Stimulated activated CD8-positive, alpha-beta memory T cell treated with anti-CD3 and anti-CD28 coated beads, Interleukin-15, amount 100 ng/mL, for 48 hours (primary cell): ENCODE results near the gene CCDC15.
"Not testable (repeated sequence)": the region's sequence is repeated elsewhere in the genome, so short reads cannot be mapped to it uniquely, and the experiment has no call there.

Source experiments
- DNase-seq, 2 donors: peaks; one replicate each; pipeline ENCODE4 v3.0.0-alpha.2; 2020; ENCODE audit warnings: low read depth in 2 of 2

CCDC15 gene

DNA sequence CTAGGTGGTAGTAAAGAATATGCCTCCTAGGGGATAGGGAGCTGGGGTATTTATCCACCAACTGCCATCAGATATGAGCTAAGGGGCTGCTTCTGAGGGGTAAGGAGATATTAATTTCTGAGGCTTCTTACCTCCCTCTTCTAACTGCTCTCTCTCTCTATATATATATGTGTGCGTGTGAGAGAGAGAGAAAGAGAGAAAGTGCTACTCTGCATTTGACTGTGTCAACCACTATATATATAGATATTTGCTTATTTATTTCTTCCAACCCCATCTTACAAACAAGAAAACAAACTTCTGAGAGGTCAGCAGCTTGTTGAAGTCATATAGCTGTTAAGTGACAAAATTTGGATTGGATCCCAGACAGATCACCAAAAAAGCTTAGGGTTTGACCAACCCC lies 12.3 kb upstream of the CCDC15 start:
- DNase-seq, result no peak

DNA sequence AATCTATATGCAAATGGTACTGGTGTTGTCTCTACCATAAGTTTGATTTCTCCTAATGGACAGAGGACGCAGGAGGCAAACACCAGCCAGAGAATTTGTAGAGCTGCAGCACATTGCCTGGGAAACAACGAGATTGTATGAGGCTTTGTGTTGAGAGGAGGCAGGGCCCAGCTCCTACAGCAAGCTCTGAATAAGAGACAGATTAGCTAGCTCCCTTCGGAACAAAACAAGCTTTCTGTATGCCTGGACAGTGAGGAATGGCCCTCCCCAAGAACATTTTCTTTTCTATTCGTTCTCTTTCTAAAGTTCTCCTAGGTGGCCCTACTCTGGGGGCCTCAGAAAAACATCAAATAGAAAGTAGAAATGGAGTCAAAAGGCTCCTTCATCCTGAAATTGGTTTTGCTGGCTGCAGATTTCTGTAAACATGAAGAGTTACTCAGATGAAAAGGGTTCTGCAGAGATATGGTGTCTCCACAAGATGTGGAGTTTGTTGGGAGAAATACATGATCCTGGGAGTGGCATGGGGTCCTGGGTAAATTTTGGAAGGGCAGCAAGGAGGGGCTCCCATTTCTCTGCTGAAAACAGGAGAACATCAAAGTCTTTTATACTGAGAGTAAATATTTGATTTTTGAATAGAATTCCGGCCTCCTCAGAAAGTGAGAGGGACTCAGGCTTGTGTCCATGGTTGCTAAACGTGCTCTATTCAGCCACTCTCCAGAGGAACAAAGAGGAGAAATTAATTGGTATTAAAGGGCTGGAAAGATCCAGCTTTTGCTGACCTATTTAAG lies 11.3 kb upstream of the CCDC15 start:
- no peak for DNase-seq

DNA sequence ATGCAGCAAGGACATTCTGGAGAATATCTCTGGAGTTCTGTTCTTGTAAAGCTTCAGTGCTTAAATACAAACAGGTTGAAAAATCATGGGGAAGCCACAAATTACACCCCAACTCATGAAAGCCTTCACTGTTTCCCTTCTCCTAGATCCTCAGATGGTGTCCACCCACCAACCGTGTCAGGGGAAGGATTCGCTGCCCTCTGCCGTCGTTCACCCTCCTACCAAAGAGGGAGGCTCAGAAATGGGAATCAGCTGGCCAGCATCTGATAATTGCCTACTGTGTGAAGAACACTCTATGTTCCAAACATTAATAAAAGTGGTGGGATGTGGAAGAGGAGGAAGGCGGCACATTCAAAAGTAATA lies 10.8 kb upstream of the CCDC15 start:
- no peak for DNase-seq

DNA sequence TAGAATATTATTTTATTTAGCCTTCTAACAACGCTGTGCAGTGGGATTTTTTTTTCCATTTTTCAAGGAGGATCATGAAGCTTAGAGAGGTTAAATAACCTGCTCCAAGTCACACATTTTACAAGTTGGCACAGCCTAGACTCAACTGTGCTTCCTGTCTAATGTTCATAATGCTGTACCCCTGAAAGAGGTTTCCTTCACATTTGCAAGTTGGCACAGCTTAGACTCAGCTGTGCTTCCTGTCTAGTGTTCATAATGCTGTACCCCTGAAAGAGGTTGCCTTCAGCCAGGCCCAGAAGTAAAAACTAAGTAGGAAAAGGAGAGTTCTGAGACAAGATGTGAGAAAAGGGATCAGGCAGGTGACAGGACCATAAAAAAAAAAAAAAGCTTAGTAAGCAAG lies 10.3 kb upstream of the CCDC15 start:
- DNase-seq, result no peak

DNA sequence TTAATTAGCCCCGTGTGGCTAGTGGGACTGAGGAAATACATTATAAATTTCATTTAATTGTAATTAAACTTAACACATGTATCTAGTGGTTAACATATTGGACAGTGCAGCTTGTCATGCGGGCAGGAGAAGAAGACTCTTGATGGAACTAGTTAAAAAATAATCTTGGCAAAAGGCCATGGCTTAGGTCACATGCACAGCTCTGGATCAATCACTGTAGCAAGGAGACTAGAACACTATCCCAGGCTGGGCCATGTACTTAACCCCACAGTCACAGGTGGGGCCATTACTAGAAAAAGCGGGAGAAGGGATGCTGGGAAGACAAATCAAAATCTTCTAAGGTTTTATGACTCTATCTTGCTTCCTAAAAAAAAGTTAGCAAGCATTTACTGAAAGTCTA lies 9.4 kb upstream of the CCDC15 start:
- DNase-seq, result no peak

DNA sequence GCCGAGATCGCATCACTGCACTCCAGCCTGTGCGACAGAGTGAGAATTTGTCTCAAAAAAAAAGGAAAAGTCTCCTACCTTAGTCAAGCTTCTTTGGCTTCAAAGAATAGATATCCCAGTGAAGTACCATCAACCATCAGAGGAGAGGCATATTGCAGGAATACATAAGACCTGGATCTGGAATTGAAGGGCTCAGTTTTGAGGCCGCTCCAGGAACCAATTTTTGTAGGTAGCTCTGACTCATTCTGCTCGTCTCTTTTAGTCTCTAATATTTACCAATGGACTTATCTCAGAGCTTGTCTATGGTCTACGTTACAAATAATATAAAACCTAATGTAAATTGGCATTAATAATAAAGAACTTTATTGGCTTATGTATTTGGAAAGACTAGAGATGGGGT lies 8.2 kb upstream of the CCDC15 start:
- no peak for DNase-seq

DNA sequence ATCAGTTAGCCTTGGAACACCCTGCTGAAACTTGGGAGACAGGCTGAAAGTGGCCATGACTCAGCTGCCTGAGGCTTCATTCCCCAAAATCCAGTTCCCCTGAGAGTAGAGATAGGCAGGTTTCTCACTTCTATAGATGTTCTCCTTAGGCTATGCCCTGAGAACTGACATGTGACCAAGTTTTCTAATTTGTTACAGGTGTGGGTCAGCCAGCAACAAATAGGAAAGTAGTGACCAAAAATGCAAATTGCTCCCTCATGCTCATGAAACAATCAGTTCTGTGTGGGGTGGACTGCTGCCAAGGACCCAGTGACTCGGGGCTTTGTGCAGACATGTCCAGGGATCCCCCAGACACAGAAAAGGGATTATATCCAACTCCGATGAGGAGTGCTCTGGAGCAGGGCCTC lies 7.3 kb upstream of the CCDC15 start:
- DNase-seq, result no peak

DNA sequence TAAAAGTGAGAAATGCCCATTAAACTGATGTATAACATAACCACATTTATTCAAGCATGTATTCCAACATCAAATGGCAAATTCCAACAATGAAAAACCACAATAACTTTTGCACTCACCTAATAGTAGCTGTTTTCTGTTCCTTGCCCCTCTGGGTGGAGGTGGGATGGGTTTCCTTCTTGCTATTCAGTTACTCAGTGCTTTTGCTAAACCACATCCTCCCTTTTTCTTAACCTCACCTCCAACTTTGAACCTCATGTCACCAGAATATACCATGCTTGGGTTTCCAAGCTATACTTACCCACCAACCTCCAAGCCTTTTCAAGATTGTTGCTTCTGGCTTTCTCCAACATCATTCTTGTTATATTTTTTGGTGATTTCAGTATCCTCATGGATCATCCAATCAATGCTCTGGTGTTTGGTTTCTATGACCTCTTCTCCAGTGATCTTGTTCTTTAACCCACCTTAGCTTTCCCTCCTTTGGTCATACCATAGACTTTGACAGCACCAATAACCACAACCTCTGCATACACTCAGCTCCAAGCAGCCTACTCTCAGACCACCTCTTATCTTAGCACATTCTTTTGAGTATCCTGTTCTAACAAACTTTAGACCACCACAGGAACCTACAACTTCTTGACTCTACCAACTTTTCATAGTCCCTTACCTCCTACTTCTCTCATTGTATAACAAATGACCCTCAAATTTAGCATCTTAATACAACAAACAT lies 3.2 kb upstream of the CCDC15 start:
- DNase-seq, result no peak

DNA sequence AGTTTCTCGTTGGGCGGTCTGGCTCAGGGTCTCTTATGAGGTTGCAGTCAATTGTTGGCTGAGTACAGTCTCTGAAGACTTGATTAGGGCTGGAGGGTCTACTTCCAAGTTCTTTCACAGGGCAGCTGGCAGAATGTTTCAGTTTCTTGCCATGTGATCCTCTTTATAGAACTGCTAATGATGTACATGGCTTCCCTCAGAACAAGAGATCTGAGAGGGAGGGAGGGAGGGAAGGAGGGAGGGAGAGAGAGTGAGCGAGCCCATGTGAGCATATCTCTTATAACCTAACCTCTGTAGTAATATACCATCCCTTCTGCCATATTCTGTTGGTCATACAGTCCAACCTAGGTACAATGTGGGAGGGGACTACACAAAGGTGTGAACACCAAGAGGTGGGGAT lies 2.7 kb upstream of the CCDC15 start:
- DNase-seq, result no peak

DNA sequence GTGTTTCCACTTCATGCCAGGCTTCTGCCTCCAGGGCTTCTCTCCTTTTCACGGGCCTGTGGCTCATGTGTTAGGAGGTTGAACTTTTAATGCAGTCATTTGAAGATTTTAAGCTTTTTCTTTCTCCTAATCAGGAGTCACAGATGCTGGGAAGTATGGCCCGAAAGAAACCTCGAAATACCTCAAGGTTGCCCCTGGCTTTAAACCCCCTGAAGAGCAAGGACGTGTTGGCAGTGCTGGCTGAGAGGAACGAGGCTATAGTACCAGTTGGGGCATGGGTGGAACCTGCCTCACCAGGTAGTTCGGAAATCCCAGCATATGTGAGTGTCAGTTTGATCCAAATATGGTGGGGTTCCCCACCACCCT lies 571 bp downstream of the CCDC15 start:
- no peak for DNase-seq

DNA sequence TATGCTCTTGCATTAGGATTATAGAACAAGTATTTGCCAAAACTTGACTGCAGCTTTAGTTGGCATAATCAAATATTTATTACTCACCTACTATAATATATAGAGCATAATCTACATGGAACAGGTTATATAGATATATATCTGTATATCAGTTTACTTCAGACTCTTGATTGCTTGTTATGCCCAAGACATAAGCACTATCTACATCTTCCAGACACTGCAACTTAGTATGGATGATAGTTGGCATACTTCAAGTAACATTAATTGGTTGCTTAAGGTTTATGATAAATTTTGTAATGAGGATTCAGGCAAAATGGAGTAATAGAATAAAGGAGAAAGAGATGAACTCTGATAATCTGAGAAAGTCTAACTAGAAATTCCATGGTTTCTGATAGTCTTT lies 1.0 kb downstream of the CCDC15 start:
- no peak for DNase-seq

DNA sequence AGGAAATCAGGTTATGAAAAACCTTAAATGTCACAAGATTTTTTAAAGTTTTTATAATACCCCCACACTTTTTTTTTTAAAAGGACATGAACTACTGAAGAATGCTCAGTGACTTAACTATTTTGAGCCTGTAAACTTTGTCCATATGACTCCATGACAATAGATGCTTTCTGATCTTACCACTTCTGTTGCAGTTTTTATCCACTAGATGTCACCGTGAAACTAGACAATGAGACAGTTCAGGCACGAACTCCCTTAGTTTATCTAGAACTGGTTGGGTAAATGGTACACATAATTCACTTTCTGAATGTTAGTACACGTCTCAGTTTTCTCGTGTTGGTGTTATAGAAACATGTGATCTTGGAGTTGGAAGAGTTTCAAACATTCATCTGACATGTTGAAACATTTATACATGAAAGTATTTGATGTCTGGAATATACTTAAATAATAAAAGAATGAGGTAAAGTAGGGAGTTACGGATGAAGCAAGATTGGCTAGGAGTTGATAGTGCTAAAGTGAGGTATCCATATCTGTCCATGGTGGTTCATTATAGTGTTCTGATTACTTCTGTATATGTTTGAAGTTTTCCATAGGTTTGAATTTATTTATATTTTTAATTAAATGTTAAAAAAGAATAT lies 8.1 kb downstream of the CCDC15 start:
- no peak for DNase-seq

DNA sequence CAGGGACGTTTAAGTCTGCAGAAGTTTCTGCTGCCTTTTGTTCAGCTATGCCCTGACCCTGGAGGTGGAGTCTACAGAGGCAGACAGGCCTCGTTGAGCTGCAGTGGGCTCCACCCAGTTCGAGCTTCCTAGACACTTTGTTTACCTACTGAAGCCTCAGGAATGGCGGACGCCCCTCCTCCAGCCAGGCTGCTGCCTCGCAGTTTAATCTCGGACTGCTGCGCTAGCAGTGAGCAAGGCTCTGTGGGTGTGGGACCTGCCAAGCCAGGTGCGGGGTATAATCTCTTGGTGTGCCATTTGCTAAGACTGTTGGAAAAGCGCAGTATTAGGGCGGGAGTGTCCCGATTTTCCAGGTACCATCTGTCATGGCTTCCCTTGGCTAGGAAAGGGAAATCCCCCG lies 14.2 kb downstream of the CCDC15 start:
- DNase-seq, result not testable (repeated sequence)

DNA sequence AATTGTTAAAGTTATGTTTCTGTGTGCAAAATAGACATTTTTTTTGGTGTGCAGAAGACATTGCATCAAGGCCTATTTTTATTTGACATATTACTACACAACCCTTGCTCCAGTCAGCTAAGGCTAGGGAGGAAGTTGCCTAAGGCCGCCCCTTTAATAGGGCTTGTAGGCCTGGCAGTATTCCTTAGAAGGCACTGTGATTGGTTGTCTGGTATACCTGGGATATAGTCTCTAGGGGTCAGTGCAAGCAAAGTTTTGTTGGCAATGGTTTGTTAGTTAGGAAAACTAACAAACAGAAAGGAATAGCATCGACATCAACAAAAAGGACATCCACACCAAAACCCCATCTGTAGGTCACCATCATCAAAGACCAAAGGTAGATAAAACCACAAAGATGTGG lies 16.9 kb downstream of the CCDC15 start:
- DNase-seq, result no peak

DNA sequence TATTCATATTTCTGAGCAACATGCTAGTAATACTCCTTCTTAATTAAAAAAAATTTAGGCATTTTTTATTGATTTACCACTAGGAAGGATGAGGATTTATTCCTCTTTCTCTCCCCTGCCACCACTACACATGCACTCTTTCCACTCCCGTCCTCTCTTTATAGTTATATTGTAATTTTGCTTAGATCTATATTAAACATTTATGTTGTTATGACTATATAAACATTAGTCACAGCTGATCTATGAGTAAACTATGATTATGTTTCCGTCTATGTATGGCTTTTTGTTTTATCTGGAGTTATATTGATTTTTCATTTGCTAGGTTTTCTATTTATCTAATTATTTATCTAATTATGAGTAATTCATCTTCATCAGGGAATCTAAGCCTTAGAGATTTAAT lies 17.8 kb downstream of the CCDC15 start:
- DNase-seq, result no peak

DNA sequence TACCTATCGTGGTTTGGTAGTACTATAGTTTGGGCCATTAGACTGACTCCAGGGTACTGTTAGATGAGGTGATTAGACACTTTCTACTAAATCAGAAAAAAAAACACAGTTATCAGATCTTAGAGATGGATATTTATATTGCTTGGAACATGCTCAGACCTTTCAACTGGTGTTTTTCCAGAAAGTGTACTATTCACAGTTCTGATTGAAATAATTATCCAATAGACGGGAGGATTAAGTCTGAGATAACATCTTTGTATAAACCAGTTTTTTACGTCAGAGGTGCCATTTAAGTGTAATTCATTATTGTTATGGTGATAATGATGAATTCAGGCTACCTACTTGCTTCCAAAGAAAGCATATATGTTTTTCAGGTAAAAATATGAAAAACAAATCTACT lies 22.5 kb downstream of the CCDC15 start:
- no peak for DNase-seq

DNA sequence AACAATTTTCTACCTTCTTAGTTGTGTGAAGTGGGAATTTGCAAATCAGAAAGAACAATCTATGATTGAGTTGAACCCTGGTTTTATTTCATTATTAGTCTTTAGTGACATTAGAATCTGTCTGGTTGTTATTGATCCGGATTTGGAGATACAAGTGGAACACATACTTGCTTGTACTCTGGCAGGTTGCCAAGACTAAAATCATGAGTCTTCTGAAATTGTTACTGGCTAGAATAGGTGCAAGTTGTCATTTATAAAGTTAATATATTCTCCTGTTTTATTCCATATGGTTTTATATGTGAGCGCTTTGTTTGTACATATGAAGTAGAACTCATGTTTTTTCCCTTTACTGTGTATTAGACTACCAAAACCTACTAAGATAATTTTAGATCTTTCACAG lies 23.0 kb downstream of the CCDC15 start:
- DNase-seq, result no peak

DNA sequence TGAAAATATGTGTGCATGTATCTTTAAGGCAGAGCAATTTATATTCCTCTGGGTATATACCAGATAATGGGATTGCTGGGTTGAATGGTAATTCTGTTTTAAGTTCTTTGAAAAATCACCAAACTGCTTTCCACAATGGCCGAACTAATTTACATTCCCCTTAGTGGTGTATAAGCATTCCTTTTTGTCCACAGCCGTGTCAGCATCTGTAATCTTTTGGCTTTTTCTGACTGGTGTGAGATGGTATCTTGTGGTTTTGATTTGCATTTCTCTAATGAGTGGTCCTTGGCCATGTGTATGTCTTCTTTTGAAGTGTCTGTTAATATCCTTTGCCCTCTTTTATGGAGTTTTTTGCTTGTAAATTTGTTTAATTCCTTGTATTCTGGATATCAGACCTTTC lies 24.3 kb downstream of the CCDC15 start:
- no peak for DNase-seq

DNA sequence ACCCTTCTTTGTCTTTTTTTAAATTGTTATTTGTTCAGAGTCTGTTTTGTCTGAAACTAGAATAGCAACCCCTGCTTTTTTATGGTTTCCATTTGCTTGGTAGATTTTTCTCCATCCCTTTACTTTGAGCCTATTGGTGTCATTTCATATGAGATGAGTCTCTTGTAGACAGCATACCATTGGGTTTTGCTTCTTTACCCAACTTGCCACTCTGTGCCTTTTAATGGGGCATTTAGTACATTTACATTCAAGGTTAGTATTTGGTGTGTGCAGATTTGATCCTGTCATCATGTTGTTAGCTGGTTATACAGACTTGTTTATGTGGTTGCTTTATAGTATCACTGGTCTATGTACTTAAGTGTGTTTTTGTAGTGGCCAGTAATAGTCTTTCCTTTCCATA lies 28.0 kb downstream of the CCDC15 start:
- no peak for DNase-seq

DNA sequence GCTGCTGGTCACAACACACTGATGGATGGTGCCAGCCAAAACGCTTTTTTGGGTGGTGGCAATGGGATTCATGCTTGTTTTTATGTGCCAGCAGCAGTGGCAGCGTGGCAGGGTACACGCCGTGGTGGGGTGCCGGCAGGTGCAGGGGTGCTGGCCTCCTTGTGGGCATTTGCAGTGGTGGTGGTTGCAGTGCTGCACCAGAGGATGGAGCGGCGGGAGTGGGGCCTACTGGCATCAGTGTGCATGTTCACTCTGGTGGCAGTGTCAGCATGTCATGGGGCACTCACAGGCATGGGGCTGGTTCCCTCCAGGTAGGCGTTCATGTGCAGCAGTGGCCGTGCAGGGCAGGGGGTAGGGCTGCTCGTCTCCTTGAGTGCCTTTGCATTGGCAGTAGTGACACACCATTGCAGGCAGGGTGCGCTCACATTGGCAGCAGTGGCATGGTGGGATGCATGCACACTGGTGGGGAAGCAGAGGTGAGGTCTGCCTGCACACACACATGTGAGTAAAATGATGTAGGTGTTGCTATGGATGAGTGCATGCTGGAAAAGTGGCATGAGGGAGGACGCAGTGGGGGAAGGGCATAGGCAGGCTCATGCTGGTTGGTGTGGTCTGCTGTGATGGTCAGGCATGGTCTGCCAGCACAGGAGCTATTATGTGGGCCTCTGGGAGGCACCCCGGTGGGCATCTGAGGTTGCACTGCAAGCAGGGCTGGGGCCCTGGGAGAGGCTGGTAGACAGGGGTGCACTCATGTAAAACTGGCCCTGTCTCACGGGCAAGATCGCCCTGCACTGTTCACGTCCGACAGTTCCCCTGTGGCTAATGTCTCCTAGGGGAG lies 29.9 kb downstream of the CCDC15 start:
- DNase-seq, result no peak

DNA sequence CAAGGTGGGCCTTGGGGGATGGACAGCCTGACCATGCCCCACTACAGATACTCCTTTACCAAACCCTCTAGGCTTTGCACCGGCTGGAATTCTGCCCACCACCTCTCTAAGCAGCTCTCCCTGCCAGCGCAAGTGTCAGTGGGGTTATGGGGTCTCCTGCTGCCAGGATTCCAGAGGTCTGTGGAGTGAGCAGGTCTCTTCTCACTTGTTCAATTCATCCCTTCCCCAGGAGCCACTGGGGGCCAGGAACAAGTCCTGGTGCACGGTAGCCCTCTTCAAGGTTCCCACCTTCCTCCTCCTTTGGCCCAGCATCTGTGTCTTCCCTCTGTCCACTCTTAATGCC lies 30.5 kb downstream of the CCDC15 start:
- no peak for DNase-seq

DNA sequence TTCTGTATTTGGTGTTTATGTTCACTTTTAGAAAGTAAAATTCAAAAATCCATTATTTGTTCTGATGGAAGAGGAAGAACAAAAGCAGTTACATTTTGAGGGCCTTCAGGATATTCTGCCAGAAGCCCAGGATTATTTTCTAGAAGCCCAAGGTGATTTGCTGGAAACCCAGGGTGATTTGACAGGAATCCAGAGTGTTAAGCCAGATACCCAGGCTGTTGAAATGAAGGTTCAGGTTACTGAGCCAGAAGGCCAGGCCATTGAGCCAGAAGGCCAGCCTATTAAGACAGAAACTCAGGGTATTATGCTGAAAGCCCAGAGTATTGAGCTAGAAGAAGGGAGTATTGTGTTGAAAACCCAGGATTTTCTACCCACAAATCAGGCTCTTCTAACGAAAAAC lies 33.1 kb downstream of the CCDC15 start:
- DNase-seq, result no peak

DNA sequence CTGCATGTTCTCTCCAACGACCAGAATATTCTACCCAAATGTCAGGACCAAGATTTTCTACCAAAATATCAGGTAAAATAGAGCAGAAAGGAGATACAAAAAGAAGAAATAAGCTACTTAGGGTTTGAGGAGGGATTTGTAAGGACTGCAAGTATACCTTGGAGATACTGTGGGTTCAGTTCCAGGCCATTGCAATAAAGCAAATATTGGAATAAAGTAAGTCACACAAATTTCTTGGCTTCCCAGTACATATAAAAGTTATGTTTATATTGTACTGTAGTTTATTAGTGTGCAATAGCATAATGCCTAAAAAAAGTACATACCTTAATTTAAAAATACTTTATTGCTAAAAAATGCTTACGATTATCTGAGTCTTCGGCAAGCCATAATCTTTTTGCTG lies 34.1 kb downstream of the CCDC15 start:
- no peak for DNase-seq
